NT2/D1 (cell line): ENCODE data around the gene TMEM271.

Experiments used
- DNase-seq: peaks from one replicate; pipeline ENCODE4 v3.0.0-alpha.2; 2011; ENCODE audit warnings: low read depth, low spot score
- H3K27me3 ChIP-seq: 2 replicates; pipeline ENCODE4 v1.6.0; 2011; ENCODE audit warnings: mild to moderate bottlenecking; ENCODE audit not compliant: insufficient read length, insufficient read depth
- H3K36me3 ChIP-seq: 2 replicates; pipeline ENCODE4 v1.6.1; 2011; ENCODE audit warnings: mild to moderate bottlenecking, low read length, mixed read lengths; ENCODE audit not compliant: insufficient read depth, insufficient read length
- H3K4me1 ChIP-seq: 2 replicates; pipeline ENCODE4 v1.5.1; 2011; ENCODE audit not compliant: insufficient read depth, insufficient read length
- H3K4me3 ChIP-seq: 2 replicates; pipeline ENCODE4 v1.5.1; 2011; ENCODE audit warnings: low read depth; ENCODE audit not compliant: insufficient read length
- H3K9ac ChIP-seq: 2 replicates; pipeline ENCODE4 v1.6.0; 2011; ENCODE audit warnings: low read depth; ENCODE audit not compliant: insufficient read length
- H3K9me3 ChIP-seq: 2 replicates; pipeline ENCODE4 v1.5.1; 2011; ENCODE audit warnings: mild to moderate bottlenecking, low read length; ENCODE audit not compliant: insufficient read depth
- SUZ12 ChIP-seq: IDR thresholded peaks from 2 replicates; pipeline ENCODE4 v1.6.1; 2011; ENCODE audit not compliant: insufficient read length, insufficient read depth; ENCODE audit errors: extremely low read depth
- YY1 ChIP-seq: IDR thresholded peaks from 2 replicates; pipeline ENCODE4 v1.6.1; 2011; ENCODE audit not compliant: insufficient read length, insufficient read depth
- ZNF274 ChIP-seq: IDR thresholded peaks from 2 replicates; pipeline ENCODE4 v1.6.1; 2011; ENCODE audit warnings: mild to moderate bottlenecking, low read depth, low read length

The TMEM271 gene

GRCh38 chr4:622071-622995 lies 46.2 kb upstream of the TMEM271 start:
- TF ChIP-seq YY1 (no peak), SUZ12 (no peak), ZNF274 (no peak)
- H3K27me3 ChIP-seq, result no peaks in the 10 kb centered on the region
- H3K9ac ChIP-seq, result no peak overlapping the region
- no peak for DNase-seq
- H3K9me3 ChIP-seq, result no peaks in the 10 kb centered on the region
- H3K4me3 ChIP-seq, result no peak overlapping the region
- peaks cover 37% of the 10 kb centered on the region for H3K4me1 ChIP-seq
- no peaks in the 10 kb centered on the region for H3K36me3 ChIP-seq

- TF ChIP-seq ZNF274, result no peak
- no peak for TF ChIP-seq YY1
- TF ChIP-seq SUZ12, result no peak
Measured at GRCh38 chr4:621296-622070, 45.4 kb upstream of the TMEM271 start.

GRCh38 chr4:620851-621261 lies 44.8 kb upstream of the TMEM271 start:
- no peaks in the 10 kb centered on the region for H3K27me3 ChIP-seq
- DNase-seq, result no peak
- TF ChIP-seq SUZ12, result no peak
- no peak for TF ChIP-seq ZNF274
- TF ChIP-seq YY1, result no peak

More at GRCh38 chr4:621296-622070, 45.4 kb upstream of the TMEM271 start:
- peaks cover 33% of the 10 kb centered on the region for H3K4me1 ChIP-seq
- no peaks in the 10 kb centered on the region for H3K9me3 ChIP-seq
- no peaks in the 10 kb centered on the region for H3K36me3 ChIP-seq
- no peak for DNase-seq
- no peaks in the 10 kb centered on the region for H3K27me3 ChIP-seq
- H3K4me3 ChIP-seq, result no peak overlapping the region
- no peak overlapping the region for H3K9ac ChIP-seq

GRCh38 chr4:620201-620600 lies 44.1 kb upstream of the TMEM271 start:
- Histone ChIP-seq H3K9me3 (no peaks in the 10 kb centered on the region), H3K9ac (no peak overlapping the region), H3K27me3 (no peaks in the 10 kb centered on the region), H3K4me3 (no peak overlapping the region), H3K36me3 (no peaks in the 10 kb centered on the region), H3K4me1 (peaks cover 22% of the 10 kb centered on the region)
- no peak for DNase-seq
- TF ChIP-seq YY1 (no peak), SUZ12 (no peak)

More at GRCh38 chr4:620851-621261, 44.8 kb upstream of the TMEM271 start:
- peaks cover 27% of the 10 kb centered on the region for H3K4me1 ChIP-seq
- H3K9ac ChIP-seq, result no peak overlapping the region
- H3K9me3 ChIP-seq, result no peaks in the 10 kb centered on the region
- no peak overlapping the region for H3K4me3 ChIP-seq
- no peaks in the 10 kb centered on the region for H3K36me3 ChIP-seq

GRCh38 chr4:617644-618641 lies 41.8 kb upstream of the TMEM271 start:
- peaks cover 2% of the 10 kb centered on the region for H3K4me1 ChIP-seq
- no peak for TF ChIP-seq SUZ12
- TF ChIP-seq ZNF274, result no peak
- no peak for TF ChIP-seq YY1
- no peak for DNase-seq
- H3K27me3 ChIP-seq, result no peaks in the 10 kb centered on the region
- H3K4me3 ChIP-seq, result no peak overlapping the region
- H3K9me3 ChIP-seq, result no peaks in the 10 kb centered on the region
- no peak overlapping the region for H3K9ac ChIP-seq
- no peaks in the 10 kb centered on the region for H3K36me3 ChIP-seq

- Histone ChIP-seq H3K36me3 (no peaks in the 10 kb centered on the region), H3K9ac (no peak overlapping the region), H3K27me3 (no peaks in the 10 kb centered on the region), H3K4me3 (no peak overlapping the region), H3K9me3 (no peaks in the 10 kb centered on the region), H3K4me1 (peaks cover 2% of the 10 kb centered on the region)
- no peak for DNase-seq
- TF ChIP-seq ZNF274, result no peak
- TF ChIP-seq YY1, result no peak
- TF ChIP-seq SUZ12, result no peak
Measured at GRCh38 chr4:616911-617643, 41.0 kb upstream of the TMEM271 start.
